ENCODE data around the gene SCG3. TPM values are rescaled to one million over a fixed set of nuclear protein-coding genes. Genes with fewer than 3 reads are reported as not detected.

SCG3 gene
- total and polyA plus RNA-seq, 2 donors (not counting 1 experiment from before 2014, with no cell fraction given) = not detected

DNA sequence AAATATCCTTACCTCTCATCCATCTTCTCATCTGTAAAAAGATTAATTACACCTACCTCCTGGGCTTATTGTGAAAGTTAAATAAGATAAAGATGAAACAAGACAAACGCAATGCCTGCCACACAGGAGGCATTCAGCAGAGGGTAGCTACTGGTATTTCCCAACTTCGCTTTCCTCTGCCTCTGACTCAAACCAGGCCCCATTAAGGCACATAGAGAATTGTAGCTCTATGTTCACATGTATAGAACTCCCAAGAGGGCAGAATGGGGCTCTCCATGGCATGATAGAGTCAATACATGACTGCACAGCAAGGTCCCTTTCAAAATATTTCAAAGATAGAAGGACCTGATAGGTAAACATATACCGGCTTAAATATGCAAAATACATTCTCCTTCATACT, 54.8 kb downstream of the SCG3 start:
- Histone ChIP-seq H3K79me2 (ENCODE audit: control insufficient read depth, insufficient read depth, low read length) (peaks cover 78% of the 10 kb centered on the region), H2AFZ (ENCODE audit: insufficient read depth, low read depth, low read length, poor library complexity, severe bottlenecking) (peak overlapping the region; percentile 74), H3K9me3 (ENCODE audit: control extremely low read depth in 1 of 3, control insufficient read depth in 2 of 3, insufficient read depth in 1 of 3, low read length in 2 of 3) (no peaks in the 10 kb centered on the region), H3K9ac (ENCODE audit: low read length) (peak overlapping the region; percentile 73), H3K27ac (ENCODE audit: low read length in 2 of 2) (peak overlapping the region; percentile 74 to 85), H3K4me3 (ENCODE audit: control extremely low read depth in 1 of 5, extremely low read depth in 1 of 5, insufficient read depth in 1 of 5, low read depth in 2 of 5, low read length in 4 of 5) (peak overlapping the region; percentile 68 to 93 (median 73)), H3K36me3 (replicated peaks in 1 of 2; ENCODE audit: control extremely low read depth in 1 of 2, control insufficient read depth in 1 of 2, extremely low read depth in 1 of 2, insufficient read depth in 2 of 2, low read length in 1 of 2) (peaks cover 0 to 16% of the 10 kb centered on the region in 2 experiments), H3K4me2 (replicated peaks; ENCODE audit: low read depth, low read length, poor library complexity, severe bottlenecking) (peak overlapping the region; percentile 79), H3K4me1 (ENCODE audit: control insufficient read depth in 2 of 2, insufficient read depth in 2 of 2, low read length in 2 of 2) (peaks cover 59 to 67% of the 10 kb centered on the region in 2 donors), H3K27me3 (replicated peaks in 1 of 4; ENCODE audit: control extremely low read depth in 1 of 4, control insufficient read depth in 3 of 4, insufficient read depth in 4 of 4, low read length in 3 of 4) (no peaks in the 10 kb centered on the region), H4K20me1 (ENCODE audit: control insufficient read depth, insufficient read depth, low read length, poor library complexity, severe bottlenecking) (no peaks in the 10 kb centered on the region)
- peaks cover 68% of the 10 kb centered on the region for H3K4me1 Mint-ChIP-seq
- no peak for TF ChIP-seq EZH2 (IDR thresholded peaks at IDR 0.05; ENCODE audit: borderline replicate concordance, insufficient read depth, low read depth, low read length, poor library complexity, severe bottlenecking)
- TF ChIP-seq, protein P1, sequence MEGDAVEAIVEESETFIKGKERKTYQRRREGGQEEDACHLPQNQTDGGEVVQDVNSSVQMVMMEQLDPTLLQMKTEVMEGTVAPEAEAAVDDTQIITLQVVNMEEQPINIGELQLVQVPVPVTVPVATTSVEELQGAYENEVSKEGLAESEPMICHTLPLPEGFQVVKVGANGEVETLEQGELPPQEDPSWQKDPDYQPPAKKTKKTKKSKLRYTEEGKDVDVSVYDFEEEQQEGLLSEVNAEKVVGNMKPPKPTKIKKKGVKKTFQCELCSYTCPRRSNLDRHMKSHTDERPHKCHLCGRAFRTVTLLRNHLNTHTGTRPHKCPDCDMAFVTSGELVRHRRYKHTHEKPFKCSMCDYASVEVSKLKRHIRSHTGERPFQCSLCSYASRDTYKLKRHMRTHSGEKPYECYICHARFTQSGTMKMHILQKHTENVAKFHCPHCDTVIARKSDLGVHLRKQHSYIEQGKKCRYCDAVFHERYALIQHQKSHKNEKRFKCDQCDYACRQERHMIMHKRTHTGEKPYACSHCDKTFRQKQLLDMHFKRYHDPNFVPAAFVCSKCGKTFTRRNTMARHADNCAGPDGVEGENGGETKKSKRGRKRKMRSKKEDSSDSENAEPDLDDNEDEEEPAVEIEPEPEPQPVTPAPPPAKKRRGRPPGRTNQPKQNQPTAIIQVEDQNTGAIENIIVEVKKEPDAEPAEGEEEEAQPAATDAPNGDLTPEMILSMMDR (IDR thresholded peaks at IDR 0.05) = no peak
- peak; percentile 37 for DNase-seq
- CTCF ChIA-PET = interaction anchor here (1.1 to 10.8 kb wide), 8 partner anchors 10 to 87 kb away, joined by 4 to 133 read pairs (median 8); no protein-coding TSS in a partner anchor
- no CpG with 5 or more reads among the region's 3 CpGs for WGBS (ENCODE audit: insufficient coverage)
- intact Hi-C loops (cut with micrococcal nuclease) = loop anchor here (1.0 to 10.0 kb wide), 6 partner anchors 10 to 939 kb away; partner anchors contain the start of genes AP4E1, ATOSA, TMOD2 and TMOD3
- H3K27ac Mint-ChIP-seq = peak overlapping the region; percentile 95
- POLR2A ChIA-PET = interaction anchor here (2.6 kb wide), 2 partner anchors 15 to 40 kb away, joined by 16 read pairs; partner anchors contain the start of gene TMOD2
- no peaks in the 10 kb centered on the region for H3K9me3 Mint-ChIP-seq (ENCODE audit: insufficient read depth)
- peak overlapping the region; percentile 98 for H3K4me3 Mint-ChIP-seq
- ATAC-seq (ENCODE audit: low read depth) = peak; percentile 12
- no peaks in the 10 kb centered on the region for H3K27me3 Mint-ChIP-seq
